Hepatic stellate cell (primary cell): ENCODE results near the gene LHFPL6.

ENCODE experiments used
- DNase-seq: peaks from one replicate; pipeline ENCODE4 v3.0.0; 2011; ENCODE audit warnings: low spot score

Gene LHFPL6

GRCh38 chr13:39306639-39307589 is 296.1 kb downstream of the LHFPL6 start:
- DNase-seq, result no peak

DNA sequence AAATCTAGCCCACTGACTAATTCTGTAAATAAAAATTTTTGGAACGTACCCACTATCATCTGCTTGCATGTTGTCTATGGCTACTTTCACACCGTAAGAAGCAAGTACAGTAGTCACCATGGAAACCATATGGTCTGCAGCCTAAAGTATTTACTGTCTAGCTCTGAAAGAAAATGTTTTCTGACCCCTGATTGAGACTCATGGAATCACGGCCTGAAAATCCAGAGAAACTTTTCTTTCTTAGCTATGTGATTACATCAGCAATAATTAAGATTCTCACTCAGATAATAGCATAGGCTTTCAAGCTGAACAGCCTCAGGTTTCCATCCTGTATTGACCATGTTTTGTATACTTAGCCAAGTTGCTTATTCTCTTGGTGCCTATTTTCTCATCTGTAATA is 300.2 kb downstream of the LHFPL6 start:
- DNase-seq, result no peak

DNA sequence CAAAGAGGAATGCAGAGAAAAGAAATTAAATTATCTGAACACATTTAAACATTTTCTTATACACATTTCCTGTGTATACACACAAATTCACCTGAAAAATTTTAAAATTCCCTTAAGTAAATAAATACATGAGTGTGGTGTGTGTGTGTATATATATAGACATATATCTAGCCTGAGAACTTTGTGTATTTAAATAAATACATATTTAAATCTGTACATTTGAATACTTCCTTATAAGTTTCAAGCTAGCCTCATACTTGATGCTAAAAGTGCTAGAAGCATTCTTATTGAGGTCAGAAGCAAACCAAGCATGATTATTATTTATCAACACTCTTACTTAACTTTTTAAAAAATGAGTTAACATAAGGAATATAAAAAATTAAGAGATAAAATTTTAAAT is 304.0 kb downstream of the LHFPL6 start:
- DNase-seq, result no peak

GRCh38 chr13:39297664-39298171 is 305.3 kb downstream of the LHFPL6 start:
- DNase-seq, result no peak

DNA sequence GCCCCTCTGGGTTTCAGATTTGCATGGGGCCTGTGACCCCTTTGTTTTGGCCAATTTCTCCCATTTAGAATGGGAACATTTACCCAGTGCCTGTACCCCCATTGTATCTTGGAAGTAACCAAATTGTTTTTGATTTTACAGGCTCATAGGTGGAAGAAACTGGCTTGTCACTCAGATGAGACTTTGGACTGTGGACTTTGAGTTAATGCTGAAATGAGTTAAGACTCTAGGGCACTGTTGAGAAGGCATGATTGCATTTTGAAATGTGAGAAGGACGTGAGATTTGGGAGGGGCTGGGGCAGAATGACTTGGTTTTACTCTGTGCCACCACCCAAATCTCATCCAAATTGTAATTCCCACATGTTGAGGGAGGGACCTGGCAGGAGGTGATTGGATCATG is 306.0 kb downstream of the LHFPL6 start:
- no peak for DNase-seq

GRCh38 chr13:39296193-39296592 is 306.8 kb downstream of the LHFPL6 start:
- DNase-seq, result no peak
